ENCODE results near the gene RAB27A. TPM values are rescaled to one million over a fixed set of nuclear protein-coding genes. Genes with fewer than 3 reads are reported as not detected.
"Not testable (repeated sequence)": the region's sequence is repeated elsewhere in the genome, so short reads cannot be mapped to it uniquely, and the experiment has no call there.

RAB27A gene
- total and polyA plus RNA-seq, 2 experiments from 2014 or later = 3.2 to 5.8 TPM

DNA sequence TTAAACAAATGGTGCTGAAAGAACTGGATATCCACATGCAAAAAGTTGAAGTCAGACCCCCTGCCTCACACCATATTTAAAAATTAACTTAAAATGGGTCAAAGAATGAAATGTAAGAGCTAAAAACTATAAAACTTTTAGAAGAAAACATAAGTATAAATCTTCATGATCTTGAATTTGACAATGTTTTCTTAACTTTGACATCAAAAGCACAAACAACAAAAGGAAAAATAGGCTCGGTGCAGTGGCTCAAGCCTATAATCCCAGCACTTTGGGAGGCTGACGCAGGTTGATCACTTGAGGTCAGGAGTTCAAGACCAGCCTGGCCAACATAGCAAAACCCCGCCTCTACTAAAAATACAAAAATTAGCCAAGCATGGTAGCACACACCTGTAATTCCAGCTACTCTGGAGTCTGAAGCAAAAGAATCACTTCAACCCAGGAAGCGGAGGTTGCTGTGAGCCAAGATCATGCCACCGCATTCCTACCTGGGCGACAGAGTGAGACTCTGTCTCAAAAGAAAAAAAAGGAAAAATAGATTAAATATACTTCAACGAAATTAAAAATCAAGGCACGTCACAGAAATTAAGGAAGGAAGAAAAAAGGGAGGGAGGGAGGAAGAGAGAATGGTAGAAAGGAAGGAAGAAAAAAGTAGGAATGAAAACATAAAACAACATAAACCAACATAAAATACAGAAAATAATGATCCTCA, 1.5 kb downstream of the RAB27A start (continued):
- TF ChIP-seq, protein P1, sequence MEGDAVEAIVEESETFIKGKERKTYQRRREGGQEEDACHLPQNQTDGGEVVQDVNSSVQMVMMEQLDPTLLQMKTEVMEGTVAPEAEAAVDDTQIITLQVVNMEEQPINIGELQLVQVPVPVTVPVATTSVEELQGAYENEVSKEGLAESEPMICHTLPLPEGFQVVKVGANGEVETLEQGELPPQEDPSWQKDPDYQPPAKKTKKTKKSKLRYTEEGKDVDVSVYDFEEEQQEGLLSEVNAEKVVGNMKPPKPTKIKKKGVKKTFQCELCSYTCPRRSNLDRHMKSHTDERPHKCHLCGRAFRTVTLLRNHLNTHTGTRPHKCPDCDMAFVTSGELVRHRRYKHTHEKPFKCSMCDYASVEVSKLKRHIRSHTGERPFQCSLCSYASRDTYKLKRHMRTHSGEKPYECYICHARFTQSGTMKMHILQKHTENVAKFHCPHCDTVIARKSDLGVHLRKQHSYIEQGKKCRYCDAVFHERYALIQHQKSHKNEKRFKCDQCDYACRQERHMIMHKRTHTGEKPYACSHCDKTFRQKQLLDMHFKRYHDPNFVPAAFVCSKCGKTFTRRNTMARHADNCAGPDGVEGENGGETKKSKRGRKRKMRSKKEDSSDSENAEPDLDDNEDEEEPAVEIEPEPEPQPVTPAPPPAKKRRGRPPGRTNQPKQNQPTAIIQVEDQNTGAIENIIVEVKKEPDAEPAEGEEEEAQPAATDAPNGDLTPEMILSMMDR (conservative IDR thresholded peaks at IDR 0.05; ENCODE audit: low read depth in 2 of 2) = no peak
- TF ChIP-seq EZH2 (IDR thresholded peaks at IDR 0.05; ENCODE audit: low read depth, unreplicated experiment) = no peak
- TF ChIP-seq NANOG (IDR thresholded peaks at IDR 0.05; ENCODE audit: borderline replicate concordance) = no peak
- TF ChIP-seq POLR2AphosphoS5 (IDR thresholded peaks at IDR 0.05; ENCODE audit: low read depth) = no peak
- TF ChIP-seq EZH2phosphoT487 (IDR thresholded peaks at IDR 0.05; ENCODE audit: unreplicated experiment) = no peak
- no peak for TF ChIP-seq ZNF114 (CRISPR knock-in tag; IDR thresholded peaks at IDR 0.05)
- TF ChIP-seq, protein P2, sequence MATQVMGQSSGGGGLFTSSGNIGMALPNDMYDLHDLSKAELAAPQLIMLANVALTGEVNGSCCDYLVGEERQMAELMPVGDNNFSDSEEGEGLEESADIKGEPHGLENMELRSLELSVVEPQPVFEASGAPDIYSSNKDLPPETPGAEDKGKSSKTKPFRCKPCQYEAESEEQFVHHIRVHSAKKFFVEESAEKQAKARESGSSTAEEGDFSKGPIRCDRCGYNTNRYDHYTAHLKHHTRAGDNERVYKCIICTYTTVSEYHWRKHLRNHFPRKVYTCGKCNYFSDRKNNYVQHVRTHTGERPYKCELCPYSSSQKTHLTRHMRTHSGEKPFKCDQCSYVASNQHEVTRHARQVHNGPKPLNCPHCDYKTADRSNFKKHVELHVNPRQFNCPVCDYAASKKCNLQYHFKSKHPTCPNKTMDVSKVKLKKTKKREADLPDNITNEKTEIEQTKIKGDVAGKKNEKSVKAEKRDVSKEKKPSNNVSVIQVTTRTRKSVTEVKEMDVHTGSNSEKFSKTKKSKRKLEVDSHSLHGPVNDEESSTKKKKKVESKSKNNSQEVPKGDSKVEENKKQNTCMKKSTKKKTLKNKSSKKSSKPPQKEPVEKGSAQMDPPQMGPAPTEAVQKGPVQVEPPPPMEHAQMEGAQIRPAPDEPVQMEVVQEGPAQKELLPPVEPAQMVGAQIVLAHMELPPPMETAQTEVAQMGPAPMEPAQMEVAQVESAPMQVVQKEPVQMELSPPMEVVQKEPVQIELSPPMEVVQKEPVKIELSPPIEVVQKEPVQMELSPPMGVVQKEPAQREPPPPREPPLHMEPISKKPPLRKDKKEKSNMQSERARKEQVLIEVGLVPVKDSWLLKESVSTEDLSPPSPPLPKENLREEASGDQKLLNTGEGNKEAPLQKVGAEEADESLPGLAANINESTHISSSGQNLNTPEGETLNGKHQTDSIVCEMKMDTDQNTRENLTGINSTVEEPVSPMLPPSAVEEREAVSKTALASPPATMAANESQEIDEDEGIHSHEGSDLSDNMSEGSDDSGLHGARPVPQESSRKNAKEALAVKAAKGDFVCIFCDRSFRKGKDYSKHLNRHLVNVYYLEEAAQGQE (IDR thresholded peaks at IDR 0.05; ENCODE audit: unreplicated experiment) = no peak
- TF ChIP-seq, protein P3, sequence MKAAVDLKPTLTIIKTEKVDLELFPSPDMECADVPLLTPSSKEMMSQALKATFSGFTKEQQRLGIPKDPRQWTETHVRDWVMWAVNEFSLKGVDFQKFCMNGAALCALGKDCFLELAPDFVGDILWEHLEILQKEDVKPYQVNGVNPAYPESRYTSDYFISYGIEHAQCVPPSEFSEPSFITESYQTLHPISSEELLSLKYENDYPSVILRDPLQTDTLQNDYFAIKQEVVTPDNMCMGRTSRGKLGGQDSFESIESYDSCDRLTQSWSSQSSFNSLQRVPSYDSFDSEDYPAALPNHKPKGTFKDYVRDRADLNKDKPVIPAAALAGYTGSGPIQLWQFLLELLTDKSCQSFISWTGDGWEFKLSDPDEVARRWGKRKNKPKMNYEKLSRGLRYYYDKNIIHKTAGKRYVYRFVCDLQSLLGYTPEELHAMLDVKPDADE (IDR thresholded peaks at IDR 0.05) = no peak
- TF ChIP-seq CREB1 (CRISPR knock-in tag; IDR thresholded peaks at IDR 0.05; ENCODE audit: low read depth) = no peak
- no peak for TF ChIP-seq JUNB (IDR thresholded peaks at IDR 0.05; ENCODE audit: unreplicated experiment)

DNA sequence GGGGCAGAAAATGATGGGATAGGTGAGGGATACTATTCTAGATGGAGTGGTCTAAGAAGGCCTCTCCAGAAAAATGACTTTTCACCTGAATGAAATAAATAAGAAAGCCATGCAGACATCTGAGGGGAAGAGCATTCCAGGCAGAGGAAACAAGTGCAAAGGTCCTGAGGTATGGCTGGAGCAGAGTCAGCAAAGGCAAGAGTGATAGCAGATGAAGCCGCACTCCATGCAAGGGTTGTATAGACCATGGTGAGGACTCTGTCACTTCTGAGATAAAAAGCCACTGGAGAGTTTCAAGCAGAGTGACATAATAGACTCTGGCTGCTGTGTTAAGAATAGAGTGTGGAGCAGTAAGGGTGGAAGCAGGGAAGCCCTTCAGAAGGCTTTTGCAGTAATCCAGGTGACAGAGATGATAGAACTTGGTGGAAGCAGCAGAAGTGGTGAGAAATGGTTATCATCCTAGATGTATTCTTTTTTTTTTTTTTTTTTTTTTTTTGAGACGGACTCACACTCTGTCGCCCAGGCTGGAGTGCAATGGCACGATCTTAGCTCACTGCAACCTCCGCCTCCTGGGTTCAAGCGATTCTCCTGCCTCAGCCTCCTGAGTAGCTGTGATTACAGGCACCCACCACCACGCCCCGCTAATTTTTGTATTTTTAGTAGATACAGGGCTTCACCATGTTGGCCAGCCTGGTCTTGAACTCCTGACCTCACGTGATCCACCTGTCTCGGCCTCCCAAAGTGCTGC, 3.0 kb downstream of the RAB27A start:
- H3F3A ChIP-seq (replicated peaks; ENCODE audit: low read depth); H3K4me1 ChIP-seq (ENCODE audit: insufficient read depth); H3K4me3 ChIP-seq; H3K9me2 ChIP-seq (ENCODE audit: insufficient read depth); H3K79me2 ChIP-seq (replicated peaks; ENCODE audit: insufficient read depth); H3K27ac ChIP-seq (ENCODE audit: low read depth); H3K27ac Mint-ChIP-seq; H3K9me3 Mint-ChIP-seq; H4K20me1 ChIP-seq (replicated peaks; ENCODE audit: insufficient read depth); ATAC-seq; H3K4me2 ChIP-seq; H3K36me3 Mint-ChIP-seq (ENCODE audit: low read depth); H3K4me3 Mint-ChIP-seq; DNase-seq (ENCODE audit: low spot score); H2AFZ ChIP-seq; H3K36me3 ChIP-seq (ENCODE audit: insufficient read depth); H3K27me3 Mint-ChIP-seq (ENCODE audit: insufficient read depth, low read depth, poor library complexity): not testable (repeated sequence)
- peaks cover 13% of the 10 kb centered on the region for H3K4me1 Mint-ChIP-seq
- peaks cover 11% of the 10 kb centered on the region for H3K27me3 ChIP-seq (ENCODE audit: insufficient read depth)
